Measurements from ENCODE around the gene BRD9. TPM values are rescaled to one million over a fixed set of nuclear protein-coding genes. Genes with fewer than 3 reads are reported as not detected.
"Not testable (repeated sequence)": the region's sequence is repeated elsewhere in the genome, so short reads cannot be mapped to it uniquely, and the experiment has no call there.

The BRD9 gene
- 10 to 100 TPM; 35.8 to 55.3 (median 49.0) TPM for total RNA-seq

- Histone ChIP-seq H3K36me3 (peaks cover 0 to 37% (median 20%) of the 10 kb centered on the region in 3 donors), H3K4me3 (peak within 1 kb of the TSS; percentile 71 to 85 (median 82)), H3K27me3 (no peaks in the 10 kb centered on the region), H3K27ac (peak within 1 kb of the TSS; percentile 80 to 91 (median 84)), H3K9me3 (no peaks in the 10 kb centered on the region), H3K4me1 (peaks cover 0 to 30% (median 18%) of the 10 kb centered on the region in 4 donors)
- DNase-seq (ENCODE audit: low spot score in 2 of 2) = peak; percentile 38 to 54
- TF ChIP-seq POLR2A (IDR thresholded peaks at IDR 0.05) = peak; percentile 15 to 35
- TF ChIP-seq EP300 (IDR thresholded peaks at IDR 0.05) = peak in 1 of 2 donors; percentile 60
- TF ChIP-seq CTCF (IDR thresholded peaks at IDR 0.05) = peak in 1 of 5 experiments; percentile 57
- 0% methylated on average over 23 to 38 of the region's 91 CpGs for WGBS, 2 donors
These were observed at the start of gene BRD9, which contains the start of gene TRIP13 for GRCh38 chr5:892394-893136. TSS of gene BRD9 (minus strand) at chr5:892801. CDS start at chr5:892657, 144 bp downstream. TSS of gene TRIP13 (plus strand) at chr5:892884. CDS start at chr5:892999, 115 bp downstream.

GRCh38 chr5:940741-941140 is 48.1 kb upstream of the BRD9 start:
- 84 to 88% methylated on average over 2 of the region's 2 CpGs for WGBS, 2 donors
- H3K36me3 ChIP-seq; H3K27ac ChIP-seq; H3K9me3 ChIP-seq; H3K4me3 ChIP-seq; DNase-seq (ENCODE audit: low spot score in 2 of 2); H3K4me1 ChIP-seq: not testable (repeated sequence)
- H3K27me3 ChIP-seq = peaks cover 0 to 12% of the 10 kb centered on the region in 2 donors

GRCh38 chr5:939368-939767 is 46.8 kb upstream of the BRD9 start:
- no peaks in the 10 kb centered on the region for H3K9me3 ChIP-seq
- TF ChIP-seq CTCF (IDR thresholded peaks at IDR 0.05) = no peak
- TF ChIP-seq POLR2A (IDR thresholded peaks at IDR 0.05) = no peak
- no peak for TF ChIP-seq EP300 (IDR thresholded peaks at IDR 0.05)
- DNase-seq (ENCODE audit: low spot score in 2 of 2) = no peak
- H3K4me1 ChIP-seq = no peaks in the 10 kb centered on the region
- H3K4me3 ChIP-seq = no peak overlapping the region
- WGBS, 2 donors = 87% methylated on average over 7 of the region's 7 CpGs
- H3K27ac ChIP-seq = no peak overlapping the region
- H3K36me3 ChIP-seq = no peaks in the 10 kb centered on the region
- H3K27me3 ChIP-seq = peaks cover 0 to 4% of the 10 kb centered on the region in 2 donors

- H3K36me3 ChIP-seq = no peaks in the 10 kb centered on the region
- H3K9me3 ChIP-seq = no peaks in the 10 kb centered on the region
- no peak for DNase-seq (ENCODE audit: low spot score in 2 of 2)
- H3K27me3 ChIP-seq = no peaks in the 10 kb centered on the region
- TF ChIP-seq CTCF (IDR thresholded peaks at IDR 0.05) = no peak
- no peak for TF ChIP-seq POLR2A (IDR thresholded peaks at IDR 0.05)
- TF ChIP-seq EP300 (IDR thresholded peaks at IDR 0.05) = no peak
- WGBS, 2 donors = 89 to 90% methylated on average over 8 to 11 of the region's 14 CpGs
- H3K4me3 ChIP-seq = no peak overlapping the region
- H3K4me1 ChIP-seq = peaks cover 0 to 16% (median 9%) of the 10 kb centered on the region in 4 donors
- no peak overlapping the region for H3K27ac ChIP-seq
These were observed 44.7 kb upstream of the BRD9 start for GRCh38 chr5:937151-937924.

- Histone ChIP-seq H3K36me3 (no peaks in the 10 kb centered on the region), H3K4me3 (no peak overlapping the region), H3K4me1 (peaks cover 0 to 19% (median 12%) of the 10 kb centered on the region in 4 donors), H3K9me3 (no peaks in the 10 kb centered on the region), H3K27me3 (no peaks in the 10 kb centered on the region), H3K27ac (no peak overlapping the region)
- no peak for TF ChIP-seq POLR2A (IDR thresholded peaks at IDR 0.05)
- TF ChIP-seq CTCF (IDR thresholded peaks at IDR 0.05) = no peak
- TF ChIP-seq EP300 (IDR thresholded peaks at IDR 0.05) = no peak
- 95% methylated on average over 19 of the region's 19 CpGs for WGBS, 2 donors
- no peak for DNase-seq (ENCODE audit: low spot score in 2 of 2)
These were observed 43.8 kb upstream of the BRD9 start for GRCh38 chr5:936149-937144.

Data from tibial nerve (tissue), 4 donors.